ENCODE results near the gene TRMT2A. TPM values are rescaled to one million over a fixed set of nuclear protein-coding genes. Genes with fewer than 3 reads are reported as not detected.

TRMT2A gene
- total and polyA plus RNA-seq, 2 of the 8 experiments (the other 6 are each of a cell fraction or from before 2014, with no cell fraction given), result 44.9 to 50.3 TPM

DNA sequence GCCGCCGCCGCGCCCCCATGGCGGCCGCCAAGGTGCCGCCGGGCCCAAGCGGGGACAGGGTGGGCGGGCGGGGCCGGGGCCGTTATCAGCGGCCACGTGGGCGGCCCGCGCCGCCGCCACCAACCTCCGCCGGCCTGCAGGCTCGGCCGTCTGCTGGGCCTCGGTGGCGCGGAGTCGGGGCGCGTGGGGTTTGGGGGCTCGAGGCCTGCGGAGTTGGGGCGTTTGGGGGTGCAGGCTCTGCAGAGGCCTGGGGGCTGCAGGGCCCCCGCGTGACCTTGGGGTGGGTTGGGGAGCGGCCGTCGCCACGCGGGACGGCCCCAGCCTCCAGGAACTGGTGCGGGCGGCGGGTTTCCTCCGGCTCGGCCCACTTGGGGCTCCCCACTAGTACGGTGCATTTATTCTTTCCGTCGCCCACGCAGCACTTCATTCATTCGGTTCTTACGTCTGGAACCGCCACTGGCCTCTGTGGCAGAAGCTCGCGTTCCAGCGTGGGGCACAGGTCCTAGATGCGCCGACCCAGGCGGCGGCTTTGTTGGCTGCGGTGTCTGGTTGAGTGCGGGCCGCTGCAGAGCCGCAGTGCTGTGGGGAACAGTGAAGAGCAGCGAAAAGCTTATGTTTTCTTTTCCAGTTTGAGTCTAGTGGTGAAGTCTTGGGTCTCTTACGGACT is 740 bp upstream of the TRMT2A start (continued):
- TF ChIP-seq, protein P1, sequence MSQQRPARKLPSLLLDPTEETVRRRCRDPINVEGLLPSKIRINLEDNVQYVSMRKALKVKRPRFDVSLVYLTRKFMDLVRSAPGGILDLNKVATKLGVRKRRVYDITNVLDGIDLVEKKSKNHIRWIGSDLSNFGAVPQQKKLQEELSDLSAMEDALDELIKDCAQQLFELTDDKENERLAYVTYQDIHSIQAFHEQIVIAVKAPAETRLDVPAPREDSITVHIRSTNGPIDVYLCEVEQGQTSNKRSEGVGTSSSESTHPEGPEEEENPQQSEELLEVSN (IDR thresholded peaks at IDR 0.05), result no peak
- TF ChIP-seq POU5F1 (IDR thresholded peaks at IDR 0.05; ENCODE audit: low read depth, low read length) (no peak), NRF1 (IDR thresholded peaks at IDR 0.05; ENCODE audit: low read depth, low read length) (no peak), SUZ12 (IDR thresholded peaks at IDR 0.05; ENCODE audit: low read length) (no peak), RNF2 (IDR thresholded peaks at IDR 0.05; ENCODE audit: borderline replicate concordance, low read depth, low read length, missing control alignments, poor library complexity, severe bottlenecking) (no peak), CTBP2 (IDR thresholded peaks at IDR 0.05; ENCODE audit: borderline replicate concordance, insufficient read depth, insufficient read length, low read length) (no peak), ZNF274 (IDR thresholded peaks at IDR 0.05; ENCODE audit: borderline replicate concordance, extremely low read depth, low read length) (no peak)
- TF ChIP-seq, protein P2, sequence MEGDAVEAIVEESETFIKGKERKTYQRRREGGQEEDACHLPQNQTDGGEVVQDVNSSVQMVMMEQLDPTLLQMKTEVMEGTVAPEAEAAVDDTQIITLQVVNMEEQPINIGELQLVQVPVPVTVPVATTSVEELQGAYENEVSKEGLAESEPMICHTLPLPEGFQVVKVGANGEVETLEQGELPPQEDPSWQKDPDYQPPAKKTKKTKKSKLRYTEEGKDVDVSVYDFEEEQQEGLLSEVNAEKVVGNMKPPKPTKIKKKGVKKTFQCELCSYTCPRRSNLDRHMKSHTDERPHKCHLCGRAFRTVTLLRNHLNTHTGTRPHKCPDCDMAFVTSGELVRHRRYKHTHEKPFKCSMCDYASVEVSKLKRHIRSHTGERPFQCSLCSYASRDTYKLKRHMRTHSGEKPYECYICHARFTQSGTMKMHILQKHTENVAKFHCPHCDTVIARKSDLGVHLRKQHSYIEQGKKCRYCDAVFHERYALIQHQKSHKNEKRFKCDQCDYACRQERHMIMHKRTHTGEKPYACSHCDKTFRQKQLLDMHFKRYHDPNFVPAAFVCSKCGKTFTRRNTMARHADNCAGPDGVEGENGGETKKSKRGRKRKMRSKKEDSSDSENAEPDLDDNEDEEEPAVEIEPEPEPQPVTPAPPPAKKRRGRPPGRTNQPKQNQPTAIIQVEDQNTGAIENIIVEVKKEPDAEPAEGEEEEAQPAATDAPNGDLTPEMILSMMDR (IDR thresholded peaks at IDR 0.05; ENCODE audit: control extremely low read depth in 1 of 3, insufficient read depth in 1 of 3, low read depth in 1 of 3, low read length in 3 of 3), result no peak
